HepG2 (cell line): ENCODE data around the gene PLXND1. TPM values are rescaled to one million over a fixed set of nuclear protein-coding genes. Genes with fewer than 3 reads are reported as not detected.

Experiments used
- ATF4 ChIP-seq, 2 experiments: fragments of 450-650 bp in 1 of 2; sonication (generic) in 1 of 2; formaldehyde crosslinking; IDR thresholded peaks; 2 replicates each; pipeline versions ENCODE4 v1.5.0 to v1.8.0; 2020 to 2022; ENCODE audit warnings: mild to moderate bottlenecking in 1 of 2, missing genetic modification reagents in 1 of 2
- DMTF1 ChIP-seq: sonication (generic); formaldehyde crosslinking; IDR thresholded peaks from 2 replicates; pipeline ENCODE4 v1.4.0; 2020; ENCODE audit warnings: mild to moderate bottlenecking, missing genetic modification reagents
- GATAD2A ChIP-seq: IDR thresholded peaks from 2 replicates; pipeline ENCODE4 v1.6.1; 2016
- GPBP1L1 ChIP-seq: sonication (generic); formaldehyde crosslinking; IDR thresholded peaks from 2 replicates; pipeline ENCODE4 v1.5.0; 2020; ENCODE audit warnings: mild to moderate bottlenecking, missing genetic modification reagents
- HNF1B ChIP-seq: sonication (generic); formaldehyde crosslinking; IDR thresholded peaks from 2 replicates; pipeline ENCODE4 v1.5.1; 2020; ENCODE audit warnings: mild to moderate bottlenecking, moderate library complexity, missing genetic modification reagents
- ISL2 ChIP-seq: sonication (generic); formaldehyde crosslinking; IDR thresholded peaks from 2 replicates; pipeline ENCODE4 v1.5.0; 2020; ENCODE audit warnings: missing genetic modification reagents
- MTF1 ChIP-seq: sonication (generic); formaldehyde crosslinking; IDR thresholded peaks from 2 replicates; pipeline ENCODE4 v1.5.0; 2020; ENCODE audit warnings: missing genetic modification reagents
- NR2F2 ChIP-seq: IDR thresholded peaks from 2 replicates; pipeline ENCODE4 v1.6.1; 2012; ENCODE audit warnings: low read depth, inconsistent platforms, borderline replicate concordance
- SIX4 ChIP-seq: sonication (generic); formaldehyde crosslinking; IDR thresholded peaks from 2 replicates; pipeline ENCODE4 v1.4.0; 2020; ENCODE audit warnings: missing genetic modification reagents
- TFAP4 ChIP-seq: sonication (generic); IDR thresholded peaks from 2 replicates; pipeline ENCODE4 v1.6.1; 2016; ENCODE audit warnings: low read depth, borderline replicate concordance
- THYN1 ChIP-seq: sonication (generic); formaldehyde crosslinking; IDR thresholded peaks from 2 replicates; pipeline ENCODE4 v1.8.1; 2023; ENCODE audit warnings: low read depth, mild to moderate bottlenecking, moderate library complexity, missing genetic modification reagents, borderline replicate concordance
- ZNF431 ChIP-seq: sonication (generic); formaldehyde crosslinking; IDR thresholded peaks from 2 replicates; pipeline ENCODE4 v1.9.0; 2022; ENCODE audit warnings: missing genetic modification reagents, low read depth, mild to moderate bottlenecking, borderline replicate concordance
- ZNF547 ChIP-seq: sonication (generic); formaldehyde crosslinking; IDR thresholded peaks from 2 replicates; pipeline ENCODE4 v1.5.1; 2020; ENCODE audit warnings: mild to moderate bottlenecking, missing genetic modification reagents
- ZNF580 ChIP-seq: IDR thresholded peaks from 2 replicates; pipeline ENCODE4 v1.6.1; 2016; ENCODE audit warnings: low read depth, borderline replicate concordance
- ZNF605 ChIP-seq: sonication (generic); formaldehyde crosslinking; IDR thresholded peaks from 2 replicates; pipeline ENCODE4 v1.8.0; 2022; ENCODE audit warnings: mild to moderate bottlenecking, missing genetic modification reagents
- ZNF614 ChIP-seq: IDR thresholded peaks from 2 replicates; pipeline ENCODE4 v1.6.1; 2018; ENCODE audit warnings: missing biosample characterization, missing genetic modification reagents, inconsistent platforms, borderline replicate concordance
- ZNF615 ChIP-seq: sonication (generic); formaldehyde crosslinking; IDR thresholded peaks from 2 replicates; pipeline ENCODE4 v1.5.0; 2020; ENCODE audit warnings: mild to moderate bottlenecking, missing genetic modification reagents, borderline replicate concordance
- ZSCAN20 ChIP-seq: sonication (generic); formaldehyde crosslinking; IDR thresholded peaks from 2 replicates; pipeline ENCODE4 v1.4.0; 2020; ENCODE audit warnings: missing genetic modification reagents, mild to moderate bottlenecking, borderline replicate concordance
- ZSCAN5A ChIP-seq: sonication (generic); formaldehyde crosslinking; IDR thresholded peaks from 2 replicates; pipeline ENCODE4 v1.8.0; 2022; ENCODE audit warnings: mild to moderate bottlenecking, missing genetic modification reagents, borderline replicate concordance
- polyA plus RNA-seq, 8 experiments: library from polyadenylated mRNA; depleted of rRNA in 3 of 8; stranded (reverse) in 7 of 8; unstranded in 1 of 8; fragments of >200 nt; fragmentation: Illumina TruSeq in 4 of 8; extraction: Trizol in 4 of 8; gene quantifications; 2 replicates each; pipeline versions ENCODE4 v1.2.1 to v1.2.3, GENCODE V29; 2011 to 2016; ENCODE audit warnings: low read depth in 4 of 8, missing spikeins in 1 of 8, mixed read lengths in 1 of 8; ENCODE audit not compliant: insufficient read depth in 1 of 8
- total RNA-seq, 5 experiments: library from RNA; depleted of rRNA; stranded (reverse); fragments of >200 nt; fragmentation: Illumina TruSeq; extraction: Trizol; gene quantifications; 2 replicates each; pipeline ENCODE4 v1.2.3, GENCODE V29; 2016; ENCODE audit warnings: low read depth in 1 of 5

PLXND1 gene
- total and polyA plus RNA-seq, 2 of the 13 experiments (the other 11 are each of a cell fraction or from before 2014, with no cell fraction given), result 15.9 to 42.0 TPM

GRCh38 chr3:129593595-129594339 is 12.7 kb downstream of the PLXND1 start (continued):
- TF ChIP-seq THYN1 (CRISPR knock-in tag) (no peak), ISL2 (peak; percentile 85), ZNF614 (CRISPR knock-in tag) (0 out of 2 replicates have a peak, but pooled peaks have one; percentile 55), GATAD2A (CRISPR knock-in tag) (peak; percentile 95), ZNF547 (CRISPR knock-in tag) (no peak; the same call in 1 of the 2 replicates), TFAP4 (peak; percentile 100), ZNF431 (peak; percentile 82; the same call in 1 of the 2 replicates), NR2F2 (peak; percentile 80; the same call in 1 of the 2 replicates), ZSCAN5A (CRISPR knock-in tag) (no peak), SIX4 (CRISPR knock-in tag) (peak; percentile 53; the same call in 1 of the 2 replicates), ZSCAN20 (peak; percentile 58; the same call in 1 of the 2 replicates), ZNF615 (no peak), HNF1B (CRISPR knock-in tag) (no peak; the same call in 1 of the 2 replicates), GPBP1L1 (CRISPR knock-in tag) (no peak), ZNF580 (CRISPR knock-in tag) (no peak; the same call in 1 of the 2 replicates), ZNF605 (CRISPR knock-in tag) (peak; percentile 37; the same call in 1 of the 2 replicates), DMTF1 (no peak), ATF4 (CRISPR knock-in tag; IDR thresholded peaks at IDR 0.05) (no peak; a peak in 2 of 4 replicates), MTF1 (CRISPR knock-in tag) (no peak)
